Epidermal melanocyte (primary cell): Measurements from ENCODE around the gene UBE2H.
"Not testable (repeated sequence)": the region's sequence is repeated elsewhere in the genome, so short reads cannot be mapped to it uniquely, and the experiment has no call there.

Source experiments
- DNase-seq: peaks from one replicate; pipeline ENCODE4 v3.0.0; 2011; ENCODE audit warnings: low spot score; ENCODE audit not compliant: insufficient read length

Gene UBE2H

DNA sequence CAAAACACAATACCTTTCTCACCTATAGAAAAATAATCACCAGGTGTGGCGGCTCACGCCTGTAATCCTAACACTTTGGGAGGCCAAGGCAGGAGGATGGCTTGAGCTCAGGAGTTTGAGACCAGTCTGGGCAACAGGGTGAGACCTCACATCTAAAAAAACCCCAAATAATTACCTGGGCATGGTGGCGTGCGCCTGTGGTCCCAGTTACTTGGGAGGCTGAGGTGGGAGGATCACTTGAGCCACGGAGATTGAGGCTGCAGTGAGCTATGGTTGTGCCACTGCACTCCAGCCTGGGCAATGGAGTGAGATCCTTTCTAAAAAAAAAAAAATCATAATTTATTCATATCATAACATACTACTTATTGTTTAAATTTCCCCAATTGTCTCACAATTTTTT, 129.6 kb downstream of the UBE2H start:
- DNase-seq: not testable (repeated sequence)

DNA sequence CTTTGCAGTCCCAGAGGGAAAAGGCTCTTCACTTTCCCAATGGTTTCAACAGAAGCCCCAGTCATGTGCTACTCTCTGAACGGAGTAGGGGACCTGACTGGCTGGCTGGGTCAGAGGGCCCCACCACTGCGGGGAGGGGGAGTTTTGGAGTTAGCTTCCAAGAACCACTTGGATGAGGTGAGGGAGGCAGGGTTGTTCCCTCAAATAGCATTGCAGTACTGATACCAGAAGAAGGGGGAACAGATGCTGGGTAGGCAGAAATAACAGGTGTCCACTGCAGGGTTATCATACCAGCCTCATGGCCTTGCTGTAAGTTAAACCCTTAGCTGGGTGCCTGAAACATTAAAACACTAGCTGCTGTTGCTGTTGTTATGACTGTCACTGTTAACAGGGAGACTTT, 131.3 kb downstream of the UBE2H start:
- DNase-seq: no peak

GRCh38 chr7:129816742-129817141, 136.0 kb downstream of the UBE2H start:
- no peak for DNase-seq

- DNase-seq: no peak
Measured at GRCh38 chr7:129807863-129808262, 144.9 kb downstream of the UBE2H start.

DNA sequence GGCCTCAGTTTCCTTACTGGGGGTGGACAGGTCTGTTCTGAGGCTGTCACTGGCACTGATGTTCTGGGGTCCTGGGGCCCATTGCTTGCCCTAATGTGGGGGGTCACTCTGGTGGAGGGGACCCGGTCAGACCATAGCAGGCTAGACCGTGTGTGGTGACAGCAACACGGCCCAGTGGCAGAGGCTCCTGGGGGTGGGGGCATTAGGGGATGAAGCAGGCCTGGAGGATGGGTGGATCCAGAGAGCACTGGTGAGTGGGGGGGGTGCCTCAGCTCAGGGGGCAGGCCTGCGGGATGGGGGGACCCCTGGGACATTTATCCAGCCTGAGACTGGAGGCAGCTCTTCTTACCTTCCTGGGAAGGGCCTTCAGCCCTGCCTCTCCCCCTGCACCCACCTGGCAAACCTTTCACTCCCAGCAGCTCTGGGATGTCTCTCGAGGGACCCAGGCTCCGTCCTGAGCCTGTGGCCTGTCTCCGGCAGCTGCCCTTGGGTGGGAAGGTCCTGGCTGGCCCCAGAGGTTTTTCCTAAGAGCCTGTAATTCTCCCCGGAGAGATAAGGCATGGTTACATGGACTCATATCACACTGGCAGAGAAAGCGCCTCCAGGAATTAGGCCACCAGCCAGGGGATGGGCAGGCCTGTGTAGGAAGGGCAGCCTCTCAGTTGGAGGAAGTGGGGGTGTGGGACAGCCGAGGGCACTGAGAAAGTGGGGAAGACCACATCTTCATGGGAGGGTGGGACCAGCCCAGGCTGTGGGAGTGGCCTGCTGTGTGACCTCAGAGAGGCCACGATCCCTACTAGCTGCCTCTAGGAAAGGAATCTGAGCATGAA, 147.7 kb downstream of the UBE2H start:
- DNase-seq: no peak

GRCh38 chr7:129804111-129804889, 148.5 kb downstream of the UBE2H start:
- no peak for DNase-seq

DNA sequence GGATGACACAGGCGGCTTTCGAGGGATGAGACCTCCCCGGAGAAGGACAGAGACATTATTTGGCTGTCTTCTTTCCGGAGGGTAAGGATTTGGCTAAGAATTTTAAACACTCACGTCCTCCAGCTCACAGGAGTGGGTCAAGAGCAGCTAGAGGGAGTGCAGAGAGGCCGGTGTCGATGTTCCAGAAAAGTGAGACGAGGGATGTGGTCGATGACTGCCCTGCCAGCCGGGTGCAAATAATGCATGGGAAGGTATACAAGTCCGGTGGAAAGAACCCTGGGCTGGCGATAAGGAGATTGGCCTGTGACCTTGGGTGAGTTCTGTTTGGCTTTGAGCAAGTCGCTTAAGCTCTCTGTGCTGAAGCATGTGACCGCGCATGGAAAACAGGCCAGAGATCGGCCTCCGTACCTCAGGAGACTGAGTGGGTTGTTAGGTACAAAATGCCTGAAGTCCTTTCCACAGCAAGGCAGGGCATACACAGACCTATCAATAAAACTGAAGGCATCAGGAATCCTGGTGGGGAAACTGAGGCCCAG, 149.1 kb downstream of the UBE2H start:
- DNase-seq: no peak

DNA sequence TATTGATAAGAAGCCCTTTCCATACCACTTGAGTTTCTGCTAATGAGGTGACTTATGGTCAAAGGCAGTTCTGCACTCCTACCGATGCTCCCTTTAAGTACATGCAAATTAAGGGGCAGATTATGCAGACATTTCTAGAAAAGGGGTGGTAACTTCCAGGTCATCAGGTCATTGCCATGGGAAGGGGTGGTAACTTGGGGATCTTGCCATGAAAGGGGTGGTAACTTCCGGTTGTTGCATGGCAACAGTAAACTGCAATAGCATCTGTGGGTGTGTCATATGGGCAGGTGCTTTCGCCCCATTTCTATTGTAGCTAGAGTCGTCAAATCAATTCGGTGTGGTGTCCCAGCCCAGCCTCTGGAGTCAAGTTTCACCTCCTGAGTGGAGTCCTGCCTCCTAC, 150.9 kb downstream of the UBE2H start:
- DNase-seq: no peak

GRCh38 chr7:129800901-129801300, 151.9 kb downstream of the UBE2H start:
- DNase-seq: no peak

- no peak for DNase-seq
Measured at GRCh38 chr7:129799350-129799955, 153.3 kb downstream of the UBE2H start.

- no peak for DNase-seq
Measured at GRCh38 chr7:129798616-129799349, 154.0 kb downstream of the UBE2H start.

DNA sequence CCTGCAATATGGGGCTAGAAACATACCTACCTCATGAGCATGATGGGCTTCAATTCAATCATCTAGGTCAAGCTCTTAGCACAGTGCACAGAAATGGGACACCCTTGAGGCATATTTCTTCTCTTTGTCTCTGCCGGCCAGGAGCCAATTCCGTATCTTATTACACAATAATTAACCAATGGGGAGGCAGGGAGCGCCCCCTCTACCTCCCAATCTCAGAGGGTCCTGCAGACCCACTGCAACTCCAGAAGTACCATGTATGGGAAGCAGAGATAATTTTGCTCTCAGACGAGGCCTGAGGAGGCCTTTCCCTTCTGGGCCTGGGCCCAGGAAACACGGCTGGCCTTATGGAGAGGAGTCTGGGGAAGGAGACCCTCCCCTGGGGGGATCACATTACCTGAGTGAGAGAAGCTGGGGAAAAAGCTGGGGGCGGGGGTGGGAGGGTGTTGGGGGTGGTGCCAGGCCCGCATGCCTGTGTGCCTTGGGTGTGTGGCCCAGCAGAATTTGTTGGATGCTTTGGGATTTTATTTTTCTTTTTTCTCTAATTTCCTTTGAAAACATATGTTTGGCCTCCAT, 155.5 kb downstream of the UBE2H start:
- DNase-seq: no peak

DNA sequence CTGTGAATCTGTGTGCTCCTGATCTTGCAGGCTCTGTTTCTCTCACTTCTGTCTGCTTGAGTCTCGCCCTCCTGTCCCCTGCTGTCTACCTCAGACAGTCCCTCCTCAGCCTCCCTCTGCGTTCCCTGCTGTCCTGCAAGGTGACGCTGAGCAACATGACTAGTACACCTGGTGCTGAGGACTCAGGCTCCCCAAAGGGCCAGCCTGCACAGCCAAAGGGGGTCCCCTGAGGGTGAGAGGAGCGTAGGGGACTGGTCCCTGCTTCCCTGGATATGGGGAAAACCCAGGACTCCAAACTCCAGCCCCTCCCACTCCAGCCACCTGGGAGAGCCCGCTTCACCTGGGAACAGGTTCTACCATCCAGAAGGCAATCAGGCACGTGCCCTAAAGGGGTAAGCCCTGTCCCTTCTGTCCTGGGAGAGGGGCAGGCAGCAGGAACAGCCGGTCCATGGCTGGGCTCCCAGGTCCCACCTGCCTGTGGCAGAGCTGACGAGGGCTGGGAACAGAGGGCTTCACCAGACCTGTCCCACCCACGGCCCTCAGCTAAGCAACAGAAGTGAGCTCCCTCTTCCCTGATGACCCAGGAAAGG, 156.5 kb downstream of the UBE2H start:
- DNase-seq: no peak

- DNase-seq: not testable (repeated sequence)
Measured at GRCh38 chr7:129794461-129794860, 158.3 kb downstream of the UBE2H start.

DNA sequence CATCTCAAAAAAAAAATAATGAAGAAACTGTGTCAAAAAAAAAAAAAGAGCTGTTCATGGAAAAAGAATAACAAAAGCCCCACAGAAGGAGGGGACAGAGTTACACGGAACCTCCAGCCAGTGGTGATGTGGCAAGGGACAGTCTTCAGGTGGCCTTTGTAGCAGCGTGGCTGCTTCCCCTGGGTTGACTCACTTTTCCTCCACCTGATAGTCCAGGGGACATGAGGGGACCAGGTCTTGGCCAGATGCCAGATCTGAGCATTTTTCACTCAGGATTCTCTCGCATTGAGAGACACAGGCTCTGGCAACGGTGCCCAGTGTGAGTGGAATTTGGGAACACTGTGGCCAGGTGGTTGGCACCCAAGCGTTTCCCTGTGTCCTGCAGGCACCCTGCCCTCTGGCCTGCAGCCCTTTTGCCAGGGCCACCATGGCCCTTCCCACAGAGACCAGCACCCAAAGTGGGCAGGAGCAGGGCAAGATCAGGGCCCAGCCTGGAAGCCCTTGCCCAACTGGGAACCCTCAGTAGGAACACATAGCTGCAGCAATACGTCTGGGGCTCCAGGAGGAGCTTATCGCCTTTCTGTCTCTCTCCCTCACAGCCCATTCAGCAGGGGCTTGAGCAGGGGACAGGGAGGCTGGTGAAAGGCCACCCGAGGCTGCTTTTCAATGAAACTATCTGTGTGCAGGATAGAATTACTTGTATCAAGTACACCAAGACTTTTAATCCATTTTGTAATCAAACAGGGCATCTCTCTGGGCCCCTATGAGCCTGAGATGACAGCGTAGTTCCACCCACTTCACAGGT, 159.1 kb downstream of the UBE2H start:
- DNase-seq: no peak

DNA sequence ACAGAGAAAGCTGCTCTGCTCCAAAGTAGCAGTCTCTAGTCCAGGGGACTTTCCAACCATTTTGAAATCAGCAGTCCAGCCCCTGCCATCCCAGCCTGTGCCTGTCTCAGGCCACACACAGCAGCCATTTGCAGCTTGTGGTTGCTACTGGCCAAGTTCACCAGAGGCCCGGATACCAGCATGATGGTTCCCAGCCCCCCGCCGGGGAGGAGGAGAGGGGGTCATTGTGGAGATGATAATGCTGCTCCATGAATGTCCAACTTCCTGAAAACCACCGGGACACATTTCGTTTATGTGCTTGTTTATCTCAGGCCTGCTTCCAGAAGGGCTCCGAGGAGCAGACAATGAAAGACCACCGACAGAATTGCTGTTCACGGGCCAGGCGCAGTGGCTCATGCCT, 160.0 kb downstream of the UBE2H start:
- DNase-seq: no peak

DNA sequence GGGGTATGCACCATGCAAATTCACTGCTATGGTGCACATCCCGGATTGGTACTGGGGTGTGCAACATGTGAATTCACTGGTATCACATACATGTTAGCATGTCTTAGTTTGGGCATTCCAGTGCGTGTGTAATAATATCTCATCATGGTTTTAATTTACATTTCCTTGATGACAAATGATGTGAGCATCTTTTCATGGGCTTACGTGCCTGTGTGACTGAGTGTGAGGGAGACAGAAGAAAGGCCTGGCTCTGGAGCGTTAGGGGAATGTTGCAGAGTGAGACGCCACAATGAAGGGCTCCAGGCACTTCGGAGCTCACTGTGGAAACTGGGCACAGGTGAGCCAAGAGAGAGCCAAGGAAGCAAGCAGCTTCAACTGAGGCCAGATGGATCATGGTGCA, 162.6 kb downstream of the UBE2H start:
- no peak for DNase-seq

DNA sequence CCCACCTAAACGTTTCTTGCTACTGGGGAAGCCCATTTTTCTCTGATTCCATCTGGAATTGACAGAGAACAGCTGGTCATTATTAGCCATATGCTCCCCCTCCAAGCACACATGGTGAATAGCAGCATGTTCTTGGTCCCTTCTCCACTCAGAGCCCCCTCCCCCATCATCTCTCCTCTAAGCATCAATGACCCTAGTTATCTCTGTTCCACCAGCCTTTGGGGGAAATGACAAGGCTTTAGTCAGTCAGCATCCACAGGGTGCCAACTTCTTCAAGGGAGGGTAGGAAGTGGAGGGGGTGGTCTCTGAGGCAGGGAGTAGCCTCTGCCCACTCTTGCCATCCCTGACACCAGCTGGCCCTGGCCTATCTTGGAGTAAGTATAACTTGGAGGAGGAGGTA, 163.1 kb downstream of the UBE2H start:
- no peak for DNase-seq

DNA sequence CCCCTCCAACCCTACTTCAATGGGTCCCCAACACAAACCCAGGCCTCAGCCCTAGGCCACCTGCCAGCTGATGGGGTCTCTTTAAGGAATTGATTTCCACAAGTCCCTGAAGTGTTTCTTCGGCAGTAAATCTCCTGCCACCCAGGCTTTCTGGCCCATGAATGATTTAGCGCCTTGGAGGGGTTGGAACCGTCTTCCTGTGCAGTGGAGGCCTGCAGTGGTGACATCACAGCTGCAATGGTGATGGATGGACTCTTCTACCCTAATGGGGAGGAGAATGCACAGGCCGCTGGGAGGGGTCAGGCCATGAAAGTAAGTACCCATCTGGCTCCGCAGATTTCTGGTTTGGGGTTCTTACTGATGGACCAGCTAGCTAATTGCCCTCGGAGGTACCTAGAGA, 163.8 kb downstream of the UBE2H start:
- no peak for DNase-seq
